Ishikawa (cell line): Measurements from ENCODE around the gene SORCS3.

ENCODE experiments used
- CREB1 ChIP-seq: IDR thresholded peaks from 2 replicates; pipeline ENCODE4 v1.6.1; 2012; ENCODE audit warnings: low read depth
- EGR1 ChIP-seq: IDR thresholded peaks from 2 replicates; pipeline ENCODE4 v1.6.1; 2012
- FOXM1 ChIP-seq: IDR thresholded peaks from 2 replicates; pipeline ENCODE4 v1.6.1; 2012; ENCODE audit warnings: low read depth, borderline replicate concordance
- RAD21 ChIP-seq: IDR thresholded peaks from 2 replicates; pipeline ENCODE4 v1.6.1; 2012; ENCODE audit warnings: low read depth
- TEAD4 ChIP-seq: IDR thresholded peaks from 2 replicates; pipeline ENCODE4 v1.6.1; 2012
- TF ChIP-seq, protein P1 (sequence below): IDR thresholded peaks from 2 replicates; pipeline ENCODE4 v1.6.1; 2012

- no peak for TF ChIP-seq TEAD4
- TF ChIP-seq FOXM1: no peak
- TF ChIP-seq, protein P1, sequence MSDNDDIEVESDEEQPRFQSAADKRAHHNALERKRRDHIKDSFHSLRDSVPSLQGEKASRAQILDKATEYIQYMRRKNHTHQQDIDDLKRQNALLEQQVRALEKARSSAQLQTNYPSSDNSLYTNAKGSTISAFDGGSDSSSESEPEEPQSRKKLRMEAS: no peak
- no peak for TF ChIP-seq EGR1
- TF ChIP-seq RAD21: no peak
- TF ChIP-seq CREB1: no peak
Observed at GRCh38 chr10:105102977-105103376, 461.9 kb downstream of the SORCS3 start.
